ENCODE results near the gene ZNF532. TPM values are rescaled to one million over a fixed set of nuclear protein-coding genes. Genes with fewer than 3 reads are reported as not detected.

Gene ZNF532
- total RNA-seq, 2 donors from 2014 or later: 133 to 211 TPM

GRCh38 chr18:59033974-59034373 is 169.3 kb downstream of the ZNF532 start:
- no peak for ATAC-seq (ENCODE audit: insufficient number of reproducible peaks, low FRiP score, low read depth)
- DNase-seq (ENCODE audit: low spot score): no peak
- Histone ChIP-seq H3K4me3 (no peak overlapping the region), H3K4me1 (ENCODE audit: control insufficient read depth in 1 of 2, low read depth in 2 of 2) (peaks cover 0 to 12% of the 10 kb centered on the region in 2 donors), H3K9me3 (no peaks in the 10 kb centered on the region), H3K27me3 (replicated peaks; ENCODE audit: insufficient read depth) (no peaks in the 10 kb centered on the region), H3K27ac (no peak overlapping the region), H3K36me3 (no peaks in the 10 kb centered on the region)
- no peak for TF ChIP-seq CTCF (IDR thresholded peaks at IDR 0.05)

DNA sequence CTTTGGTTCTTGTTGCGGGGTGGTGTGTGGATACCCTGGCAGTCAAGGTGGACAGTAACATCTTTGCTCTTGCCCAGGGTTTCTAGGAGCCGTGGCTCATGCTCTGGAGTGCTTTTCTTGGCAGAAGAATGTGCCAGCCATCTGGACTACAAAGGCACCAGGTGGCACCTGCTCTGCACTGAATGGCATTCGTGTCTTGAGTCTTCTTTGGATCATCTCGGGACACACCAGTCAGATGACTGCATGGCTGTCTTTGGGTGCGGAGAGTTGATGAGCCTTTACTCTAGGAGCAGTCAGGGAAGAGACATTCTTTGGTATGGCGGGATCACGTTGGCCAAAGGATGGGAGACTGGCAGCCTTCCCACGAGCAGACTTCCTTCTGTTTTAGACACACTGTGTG is 170.9 kb downstream of the ZNF532 start:
- TF ChIP-seq CTCF (IDR thresholded peaks at IDR 0.05): no peak
- no peak overlapping the region for H3K4me3 ChIP-seq
- no peak for ATAC-seq (ENCODE audit: insufficient number of reproducible peaks, low FRiP score, low read depth)
- peaks cover 0 to 12% of the 10 kb centered on the region in 2 donors for H3K4me1 ChIP-seq (ENCODE audit: control insufficient read depth in 1 of 2, low read depth in 2 of 2)
- H3K27ac ChIP-seq: no peak overlapping the region
- H3K27me3 ChIP-seq (replicated peaks; ENCODE audit: insufficient read depth): no peaks in the 10 kb centered on the region
- no peak for DNase-seq (ENCODE audit: low spot score)
- no peaks in the 10 kb centered on the region for H3K9me3 ChIP-seq
- H3K36me3 ChIP-seq: no peaks in the 10 kb centered on the region

Other genes with a start within 250 kb of the ZNF532 start
- gene ALPK2, start 235.8 kb upstream of the ZNF532 start, total RNA-seq: not detected
- 10 to 100 TPM; 17.7 to 28.8 TPM for gene MALT1, start 193.4 kb upstream of the ZNF532 start, total RNA-seq